ENCODE results near the gene GMPPA. TPM values are rescaled to one million over a fixed set of nuclear protein-coding genes. Genes with fewer than 3 reads are reported as not detected.

Gene GMPPA
- total and polyA plus RNA-seq, 4 donors: 18.8 to 48.9 (median 38.7) TPM

GRCh38 chr2:219521066-219521880 lies 22.6 kb downstream of the GMPPA start:
- peaks cover 0 to 30% (median 0%) of the 10 kb centered on the region in 5 donors for H3K4me1 ChIP-seq (ENCODE audit: control insufficient read depth in 5 of 5, insufficient read depth in 5 of 5, low read length in 5 of 5)
- ATAC-seq (ENCODE audit: insufficient read depth, low FRiP score) (no peak), DNase-seq (peak; percentile 55 to 70 (median 63))
- no peak overlapping the region for H3K9ac ChIP-seq (ENCODE audit: insufficient read depth in 1 of 2, low read length in 2 of 2)
- no peak overlapping the region for H3K27ac ChIP-seq (ENCODE audit: low read depth in 1 of 2, low read length in 1 of 2)
- peaks cover 0 to 58% (median 21%) of the 10 kb centered on the region in 3 donors for H3K27me3 ChIP-seq (ENCODE audit: control insufficient read depth in 3 of 3, insufficient read depth in 3 of 3, low read length in 2 of 3)
- peaks cover 0 to 2% (median 0%) of the 10 kb centered on the region in 4 donors for H3K9me3 ChIP-seq (ENCODE audit: control insufficient read depth in 4 of 4, insufficient read depth in 3 of 4, low read length in 3 of 4)
- no peak overlapping the region for H3K4me3 ChIP-seq
- no peaks in the 10 kb centered on the region for H3K36me3 ChIP-seq (ENCODE audit: control insufficient read depth in 4 of 4, insufficient read depth in 4 of 4, low read length in 4 of 4)
- 13 to 15% methylated on average over 14 of the region's 14 CpGs for WGBS, 2 donors
- no peak for TF ChIP-seq CTCF (IDR thresholded peaks at IDR 0.05; ENCODE audit: control extremely low read depth, extremely low read depth)

- Histone ChIP-seq H3K27me3 (ENCODE audit: control insufficient read depth in 3 of 3, insufficient read depth in 3 of 3, low read length in 2 of 3) (peaks cover 0 to 58% (median 21%) of the 10 kb centered on the region in 3 donors), H3K4me3 (no peak overlapping the region), H3K9me3 (ENCODE audit: control insufficient read depth in 4 of 4, insufficient read depth in 3 of 4, low read length in 3 of 4) (peaks cover 0 to 2% (median 0%) of the 10 kb centered on the region in 4 donors), H3K4me1 (ENCODE audit: control insufficient read depth in 5 of 5, insufficient read depth in 5 of 5, low read length in 5 of 5) (peaks cover 0 to 40% (median 0%) of the 10 kb centered on the region in 5 donors), H3K36me3 (ENCODE audit: control insufficient read depth in 4 of 4, insufficient read depth in 4 of 4, low read length in 4 of 4) (no peaks in the 10 kb centered on the region), H3K27ac (ENCODE audit: low read depth in 1 of 2, low read length in 1 of 2) (peak overlapping the region in 1 of 2 donors; percentile 23), H3K9ac (ENCODE audit: insufficient read depth in 1 of 2, low read length in 2 of 2) (no peak overlapping the region)
- WGBS, 2 donors: 2 to 3% methylated on average over 57 to 70 of the region's 70 CpGs
- DNase-seq: peak; percentile 55 to 56 (median 56)
- no peak for ATAC-seq (ENCODE audit: insufficient read depth, low FRiP score)
- TF ChIP-seq CTCF (IDR thresholded peaks at IDR 0.05; ENCODE audit: control extremely low read depth, extremely low read depth): no peak
Observed at GRCh38 chr2:219522111-219523030, 23.7 kb downstream of the GMPPA start.

- Histone ChIP-seq H3K9ac (ENCODE audit: insufficient read depth in 1 of 2, low read length in 2 of 2) (no peak overlapping the region), H3K27me3 (ENCODE audit: control insufficient read depth in 3 of 3, insufficient read depth in 3 of 3, low read length in 2 of 3) (peaks cover 0 to 61% (median 21%) of the 10 kb centered on the region in 3 donors), H3K36me3 (ENCODE audit: control insufficient read depth in 4 of 4, insufficient read depth in 4 of 4, low read length in 4 of 4) (no peaks in the 10 kb centered on the region), H3K9me3 (ENCODE audit: control insufficient read depth in 4 of 4, insufficient read depth in 3 of 4, low read length in 3 of 4) (peaks cover 0 to 2% (median 0%) of the 10 kb centered on the region in 4 donors), H3K4me1 (ENCODE audit: control insufficient read depth in 5 of 5, insufficient read depth in 5 of 5, low read length in 5 of 5) (peaks cover 0 to 40% (median 0%) of the 10 kb centered on the region in 5 donors), H3K4me3 (no peak overlapping the region), H3K27ac (ENCODE audit: low read depth in 1 of 2, low read length in 1 of 2) (no peak overlapping the region)
- no peak for TF ChIP-seq CTCF (IDR thresholded peaks at IDR 0.05; ENCODE audit: control extremely low read depth, extremely low read depth)
- DNase-seq: peak in 1 of 3 donors; percentile 50
- WGBS, 2 donors: 14 to 15% methylated on average over 24 of the region's 24 CpGs
- ATAC-seq (ENCODE audit: insufficient read depth, low FRiP score): no peak
Observed at GRCh38 chr2:219523031-219523671, 24.5 kb downstream of the GMPPA start.

Measured in lung (tissue), 12 donors.